Vagina (tissue), 2 donors: Measurements from ENCODE around the gene MNX1. TPM values are rescaled to one million over a fixed set of nuclear protein-coding genes. Genes with fewer than 3 reads are reported as not detected.

Source experiments
- DNase-seq, 2 donors: peaks; one replicate each; pipeline ENCODE4 v3.0.0-alpha.2; 2017; ENCODE audit errors: extremely low spot score in 2 of 2
- H3K27ac ChIP-seq: fragments of 200-600 bp; sonication (generic); one replicate; pipeline ENCODE4 v1.5.1; 2019
- H3K27me3 ChIP-seq: fragments of 200-600 bp; sonication (generic); one replicate; pipeline ENCODE4 v1.5.1; 2019
- H3K36me3 ChIP-seq, 2 donors: fragments of 200-600 bp; sonication (generic); one replicate each; pipeline ENCODE4 v1.5.1; 2017 to 2019
- H3K4me1 ChIP-seq: fragments of 200-600 bp; sonication (generic); one replicate; pipeline ENCODE4 v1.5.1; 2019
- H3K4me3 ChIP-seq, 2 donors: fragments of 200-600 bp; sonication (generic); 1 replicate in 1 of 2; 2 replicates in 1 of 2; pipeline ENCODE4 v1.5.1; 2016 to 2019
- H3K9me3 ChIP-seq: fragments of 200-600 bp; sonication (generic); one replicate; pipeline ENCODE4 v1.5.1; 2019
- CTCF ChIP-seq, 3 experiments: fragments of 450-650 bp in 2 of 3; fragments of 200-600 bp in 1 of 3; sonication (generic) in 1 of 3; IDR thresholded peaks; one replicate each; pipeline ENCODE4 v1.5.1; 2017 to 2019; ENCODE audit warnings: antibody characterized with exemption in 3 of 3, mild to moderate bottlenecking in 2 of 3, moderate library complexity in 2 of 3
- POLR2A ChIP-seq, 2 donors: fragments of 450-650 bp; IDR thresholded peaks; one replicate each; pipeline ENCODE4 v1.6.1; 2017; ENCODE audit warnings: antibody characterized with exemption in 2 of 2, mild to moderate bottlenecking in 2 of 2, moderate library complexity in 2 of 2
- POLR2AphosphoS5 ChIP-seq, 2 donors: sonication (generic); formaldehyde crosslinking; IDR thresholded peaks; one replicate each; pipeline ENCODE4 v1.9.0; 2017; ENCODE audit warnings: antibody characterized with exemption in 2 of 2, mild to moderate bottlenecking in 2 of 2, low read depth in 1 of 2; ENCODE audit not compliant: insufficient read depth in 1 of 2
- intact Hi-C: fragments of 100-400 bp; cut with DNase I; formaldehyde crosslinking; loops from one replicate; pipeline ENCODE4 v1.15.1; 2023
- total RNA-seq: library from RNA; depleted of rRNA; stranded (reverse); fragments of >200 nt; gene quantifications from one replicate; pipeline ENCODE4 v1.2.3, GENCODE V29; 2016

Gene MNX1
- total RNA-seq, 1 donor from 2014 or later: not detected

GRCh38 chr7:157032644-157033482 is 22.4 kb upstream of the MNX1 start:
- no peak overlapping the region for H3K27ac ChIP-seq
- H3K36me3 ChIP-seq: no peaks in the 10 kb centered on the region
- peaks cover 3% of the 10 kb centered on the region for H3K9me3 ChIP-seq
- H3K27me3 ChIP-seq: no peaks in the 10 kb centered on the region
- H3K4me3 ChIP-seq: no peak overlapping the region
- intact Hi-C loops: no loop called here
- H3K4me1 ChIP-seq: no peaks in the 10 kb centered on the region
- TF ChIP-seq POLR2A (IDR thresholded peaks at IDR 0.05): no peak
- TF ChIP-seq CTCF (IDR thresholded peaks at IDR 0.05): no peak
- no peak for TF ChIP-seq POLR2AphosphoS5 (IDR thresholded peaks at IDR 0.05; ENCODE audit: insufficient read depth in 1 of 2, low read depth in 1 of 2)
- DNase-seq: no peak

GRCh38 chr7:157032128-157032527 is 21.7 kb upstream of the MNX1 start:
- DNase-seq: no peak
- H3K4me3 ChIP-seq: no peak overlapping the region
- H3K4me1 ChIP-seq: no peaks in the 10 kb centered on the region
- intact Hi-C loops: no loop called here
- no peak for TF ChIP-seq CTCF (IDR thresholded peaks at IDR 0.05)
- no peak for TF ChIP-seq POLR2A (IDR thresholded peaks at IDR 0.05)
- TF ChIP-seq POLR2AphosphoS5 (IDR thresholded peaks at IDR 0.05; ENCODE audit: insufficient read depth in 1 of 2, low read depth in 1 of 2): no peak
- peaks cover 3% of the 10 kb centered on the region for H3K9me3 ChIP-seq
- no peaks in the 10 kb centered on the region for H3K36me3 ChIP-seq
- H3K27ac ChIP-seq: no peak overlapping the region
- H3K27me3 ChIP-seq: no peaks in the 10 kb centered on the region

- no peak for TF ChIP-seq POLR2A (IDR thresholded peaks at IDR 0.05)
- no peak for TF ChIP-seq CTCF (IDR thresholded peaks at IDR 0.05)
- TF ChIP-seq POLR2AphosphoS5 (IDR thresholded peaks at IDR 0.05; ENCODE audit: insufficient read depth in 1 of 2, low read depth in 1 of 2): no peak
- Histone ChIP-seq H3K27me3 (no peaks in the 10 kb centered on the region), H3K9me3 (no peaks in the 10 kb centered on the region), H3K36me3 (no peaks in the 10 kb centered on the region), H3K4me3 (no peak overlapping the region), H3K4me1 (no peaks in the 10 kb centered on the region), H3K27ac (no peak overlapping the region)
- no peak for DNase-seq
- intact Hi-C loops: loop anchor here (10.0 kb wide), 1 partner anchor 1336 kb away; no protein-coding TSS in a partner anchor
Observed at GRCh38 chr7:157028199-157028903, 17.9 kb upstream of the MNX1 start.

GRCh38 chr7:157027568-157028198 is 17.2 kb upstream of the MNX1 start:
- H3K36me3 ChIP-seq: no peaks in the 10 kb centered on the region
- no peaks in the 10 kb centered on the region for H3K9me3 ChIP-seq
- DNase-seq: no peak
- no peak for TF ChIP-seq CTCF (IDR thresholded peaks at IDR 0.05)
- TF ChIP-seq POLR2A (IDR thresholded peaks at IDR 0.05): no peak
- TF ChIP-seq POLR2AphosphoS5 (IDR thresholded peaks at IDR 0.05; ENCODE audit: insufficient read depth in 1 of 2, low read depth in 1 of 2): no peak
- H3K4me3 ChIP-seq: no peak overlapping the region
- intact Hi-C loops: loop anchor here (10.0 kb wide), 1 partner anchor 1337 kb away; no protein-coding TSS in a partner anchor
- no peaks in the 10 kb centered on the region for H3K27me3 ChIP-seq
- no peaks in the 10 kb centered on the region for H3K4me1 ChIP-seq
- H3K27ac ChIP-seq: no peak overlapping the region
